Neuronal stem cell (in vitro differentiated cells): ENCODE data around the gene MYH7B.

Experiments used
- DNase-seq: peaks from one replicate; pipeline ENCODE4 v3.0.0-alpha.2; 2013; ENCODE audit warnings: low spot score
- H2AFZ ChIP-seq: one replicate; pipeline ENCODE4 v1.6.1; 2013; ENCODE audit warnings: mild to moderate bottlenecking, low read length, inconsistent platforms
- H2AK5ac ChIP-seq: 2 replicates; pipeline ENCODE4 v1.6.1; 2013; ENCODE audit warnings: low read depth, mild to moderate bottlenecking, inconsistent platforms, low read length, moderate library complexity, mixed read lengths
- H2BK120ac ChIP-seq: 2 replicates; pipeline ENCODE4 v1.6.1; 2013; ENCODE audit warnings: low read depth, mild to moderate bottlenecking, inconsistent platforms, low read length, moderate library complexity, mixed read lengths
- H2BK12ac ChIP-seq: one replicate; pipeline ENCODE4 v1.6.1; 2013; ENCODE audit warnings: low read length, inconsistent platforms
- H2BK15ac ChIP-seq: 2 replicates; pipeline ENCODE4 v1.6.1; 2013; ENCODE audit warnings: mild to moderate bottlenecking, low read length, inconsistent platforms, mixed read lengths
- H2BK5ac ChIP-seq: one replicate; pipeline ENCODE4 v1.6.1; 2013; ENCODE audit warnings: inconsistent platforms, mild to moderate bottlenecking, low read length, moderate library complexity
- H3K14ac ChIP-seq: one replicate; pipeline ENCODE4 v1.6.1; 2013; ENCODE audit warnings: low read length, inconsistent platforms
- H3K18ac ChIP-seq: 2 replicates; pipeline ENCODE4 v1.6.1; 2013; ENCODE audit warnings: low read length, inconsistent platforms
- H3K23ac ChIP-seq: 2 replicates; pipeline ENCODE4 v1.6.1; 2013; ENCODE audit warnings: low read depth, mild to moderate bottlenecking, mixed read lengths, low read length, inconsistent platforms; ENCODE audit not compliant: poor library complexity
- H3K27ac ChIP-seq: replicated peaks from 3 replicates; pipeline ENCODE4 v1.5.1; 2013; ENCODE audit warnings: low read length, inconsistent platforms
- H3K27me3 ChIP-seq, 3 experiments: 2 replicates each; pipeline ENCODE4 v1.6.1; 2013; ENCODE audit warnings: low read length in 3 of 3, mild to moderate bottlenecking in 2 of 3, inconsistent platforms in 1 of 3, low read depth in 1 of 3, mixed read lengths in 1 of 3, moderate library complexity in 1 of 3; ENCODE audit not compliant: control insufficient read depth in 3 of 3, insufficient read depth in 3 of 3
- H3K36me3 ChIP-seq, 2 donors: replicated peaks in 1 of 2; 2 replicates each; pipeline ENCODE4 v1.6.1; 2013; ENCODE audit warnings: low read length in 2 of 2; ENCODE audit not compliant: control insufficient read depth in 2 of 2, insufficient read depth in 2 of 2
- H3K4ac ChIP-seq: 2 replicates; pipeline ENCODE4 v1.6.1; 2013; ENCODE audit warnings: inconsistent platforms, mild to moderate bottlenecking, low read length, moderate library complexity
- H3K4me1 ChIP-seq, 2 donors: 1 replicate in 1 of 2; 2 replicates in 1 of 2; pipeline ENCODE4 v1.6.1; 2013; ENCODE audit warnings: low read length in 2 of 2, low read depth in 1 of 2; ENCODE audit not compliant: control insufficient read depth in 2 of 2, insufficient read depth in 1 of 2
- H3K4me2 ChIP-seq: one replicate; pipeline ENCODE4 v1.6.1; 2013; ENCODE audit warnings: mild to moderate bottlenecking, low read length, inconsistent platforms; ENCODE audit not compliant: insufficient read depth, poor library complexity, severe bottlenecking
- H3K4me3 ChIP-seq, 2 donors: 2 replicates each; pipeline ENCODE4 v1.5.1; 2013; ENCODE audit warnings: low read length in 2 of 2, mild to moderate bottlenecking in 2 of 2, inconsistent platforms in 1 of 2, moderate library complexity in 1 of 2
- H3K79me1 ChIP-seq: one replicate; pipeline ENCODE4 v1.6.1; 2013; ENCODE audit warnings: low read depth, mild to moderate bottlenecking, inconsistent platforms, low read length, moderate library complexity
- H3K9ac ChIP-seq: one replicate; pipeline ENCODE4 v1.6.1; 2013; ENCODE audit warnings: mild to moderate bottlenecking, low read depth, low read length, inconsistent platforms; ENCODE audit not compliant: poor library complexity
- H3K9me3 ChIP-seq, 2 donors: replicated peaks in 1 of 2; 2 replicates each; pipeline versions ENCODE3 to v1.6.1; 2013; ENCODE audit warnings: low read length in 2 of 2, mild to moderate bottlenecking in 2 of 2, inconsistent platforms in 1 of 2, low read depth in 1 of 2, mixed read lengths in 1 of 2, moderate library complexity in 1 of 2; ENCODE audit not compliant: control insufficient read depth in 2 of 2, insufficient read depth in 1 of 2
- H4K8ac ChIP-seq: one replicate; pipeline ENCODE4 v1.6.1; 2013; ENCODE audit warnings: low read depth, mild to moderate bottlenecking, inconsistent platforms, low read length, moderate library complexity
- H4K91ac ChIP-seq: one replicate; pipeline ENCODE4 v1.6.1; 2013; ENCODE audit warnings: low read length, low read depth, mild to moderate bottlenecking, inconsistent platforms; ENCODE audit not compliant: poor library complexity
- WGBS, 2 donors: extraction: QIAGEN DNeasy Blood & Tissue Kit; methylation state at CpG; one replicate each; pipeline ENCODE4 v1.1.7; 2013; ENCODE audit warnings: missing lambda C conversion rate in 2 of 2, mixed read lengths in 1 of 2; ENCODE audit not compliant: insufficient read length in 2 of 2, insufficient replicate concordance in 1 of 2; ENCODE audit errors: extremely low coverage in 2 of 2; 5-methylcytosine and 5-hydroxymethylcytosine counted together

Gene MYH7B

GRCh38 chr20:34938466-34939163 lies 17.1 kb upstream of the MYH7B start:
- Histone ChIP-seq H2AFZ (no peak overlapping the region), H3K27ac (no peak overlapping the region), H3K4me2 (no peak overlapping the region), H2BK15ac (no peak overlapping the region), H3K18ac (no peak overlapping the region), H3K23ac (no peak overlapping the region), H3K4ac (no peak overlapping the region), H3K4me3 (no peak overlapping the region), H3K9ac (no peak overlapping the region), H3K4me1 (no peaks in the 10 kb centered on the region), H3K79me1 (no peaks in the 10 kb centered on the region), H2BK120ac (no peak overlapping the region), H2BK5ac (no peak overlapping the region), H3K27me3 (no peaks in the 10 kb centered on the region), H3K14ac (no peak overlapping the region), H4K91ac (no peak overlapping the region), H3K36me3 (peaks cover 18 to 83% of the 10 kb centered on the region in 2 donors), H2AK5ac (no peak overlapping the region), H3K9me3 (no peaks in the 10 kb centered on the region), H2BK12ac (no peak overlapping the region), H4K8ac (no peak overlapping the region)
- WGBS, 2 donors, result no CpG with 5 or more reads among the region's 14 CpGs
- no peak for DNase-seq

GRCh38 chr20:34940081-34940481 lies 15.6 kb upstream of the MYH7B start:
- Histone ChIP-seq H3K27me3 (no peaks in the 10 kb centered on the region), H3K14ac (no peak overlapping the region), H3K27ac (no peak overlapping the region), H3K9me3 (no peaks in the 10 kb centered on the region), H2BK15ac (no peak overlapping the region), H3K79me1 (no peaks in the 10 kb centered on the region), H3K4me3 (no peak overlapping the region), H2AK5ac (no peak overlapping the region), H3K18ac (no peak overlapping the region), H2BK12ac (no peak overlapping the region), H3K36me3 (peaks cover 16 to 85% of the 10 kb centered on the region in 2 donors), H3K4ac (no peak overlapping the region), H3K4me1 (no peaks in the 10 kb centered on the region), H2AFZ (no peak overlapping the region), H3K23ac (no peak overlapping the region), H4K91ac (no peak overlapping the region), H4K8ac (no peak overlapping the region), H3K9ac (no peak overlapping the region), H2BK120ac (no peak overlapping the region), H2BK5ac (no peak overlapping the region), H3K4me2 (no peak overlapping the region)
- no CpG with 5 or more reads among the region's 1 CpG for WGBS, 2 donors
- no peak for DNase-seq

- Histone ChIP-seq H3K4me3 (no peak overlapping the region), H2BK12ac (no peak overlapping the region), H2BK5ac (no peak overlapping the region), H3K4me2 (no peak overlapping the region), H2BK120ac (no peak overlapping the region), H3K36me3 (peaks cover 19 to 84% of the 10 kb centered on the region in 2 donors), H4K91ac (no peak overlapping the region), H3K23ac (no peak overlapping the region), H3K9me3 (no peaks in the 10 kb centered on the region), H3K18ac (no peak overlapping the region), H3K14ac (no peak overlapping the region), H2BK15ac (no peak overlapping the region), H2AK5ac (no peak overlapping the region), H3K27me3 (no peaks in the 10 kb centered on the region), H4K8ac (no peak overlapping the region), H2AFZ (no peak overlapping the region), H3K4me1 (no peaks in the 10 kb centered on the region), H3K4ac (no peak overlapping the region), H3K9ac (no peak overlapping the region), H3K27ac (no peak overlapping the region), H3K79me1 (no peaks in the 10 kb centered on the region)
- no peak for DNase-seq
- WGBS, 2 donors, result no CpG with 5 or more reads among the region's 4 CpGs
Measured at GRCh38 chr20:34941226-34941625, 14.4 kb upstream of the MYH7B start.

GRCh38 chr20:34942301-34942700 lies 13.4 kb upstream of the MYH7B start:
- no peak overlapping the region for H2BK15ac ChIP-seq
- H4K91ac ChIP-seq, result no peak overlapping the region
- no peak overlapping the region for H3K4ac ChIP-seq
- no peaks in the 10 kb centered on the region for H3K9me3 ChIP-seq
- no peak for DNase-seq
- H3K9ac ChIP-seq, result no peak overlapping the region
- H3K4me2 ChIP-seq, result no peak overlapping the region
- no peak overlapping the region for H3K4me3 ChIP-seq
- H3K4me1 ChIP-seq, result no peaks in the 10 kb centered on the region
- no peak overlapping the region for H2AK5ac ChIP-seq
- no peak overlapping the region for H3K23ac ChIP-seq
- WGBS, 2 donors, result no CpG with 5 or more reads among the region's 9 CpGs
- no peak overlapping the region for H3K27ac ChIP-seq
- peaks cover 18 to 86% of the 10 kb centered on the region in 2 donors for H3K36me3 ChIP-seq
- no peak overlapping the region for H3K14ac ChIP-seq
- no peak overlapping the region for H2BK120ac ChIP-seq
- no peak overlapping the region for H3K18ac ChIP-seq
- no peak overlapping the region for H2BK5ac ChIP-seq
- H3K27me3 ChIP-seq, result no peaks in the 10 kb centered on the region
- H4K8ac ChIP-seq, result no peak overlapping the region
- no peak overlapping the region for H2AFZ ChIP-seq
- no peaks in the 10 kb centered on the region for H3K79me1 ChIP-seq
- H2BK12ac ChIP-seq, result no peak overlapping the region
